Left lung (tissue), 10 donors: ENCODE measurements around the gene MBNL1. TPM values are rescaled to one million over a fixed set of nuclear protein-coding genes. Genes with fewer than 3 reads are reported as not detected.

Experiments used
- ATAC-seq: fragments of 200-7000 bp; cut with Tn5 transposase; one replicate; pipeline ENCODE4 v1.9.1; 2020; ENCODE audit warnings: moderate library complexity
- DNase-seq, 4 donors: peaks; one replicate each; pipeline ENCODE4 v3.0.0-alpha.2; 2013 to 2020
- H3K27ac ChIP-seq, 2 donors: fragments of 200-600 bp; sonication (generic) in 1 of 2; one replicate each; pipeline versions ENCODE4 v1.5.0 to v1.8.0; 2020 to 2021
- H3K27me3 ChIP-seq, 2 donors: fragments of 200-600 bp; sonication (generic) in 1 of 2; one replicate each; pipeline versions ENCODE4 v1.5.0 to v1.8.0; 2020 to 2021
- H3K36me3 ChIP-seq, 2 donors: fragments of 200-600 bp; sonication (generic) in 1 of 2; one replicate each; pipeline versions ENCODE4 v1.5.0 to v1.8.0; 2020 to 2021
- H3K4me1 ChIP-seq, 2 donors: fragments of 200-600 bp; one replicate each; pipeline ENCODE4 v1.8.0; 2021
- H3K4me3 ChIP-seq, 2 donors: fragments of 200-600 bp; sonication (generic) in 1 of 2; one replicate each; pipeline versions ENCODE4 v1.5.0 to v1.8.0; 2020 to 2021; ENCODE audit warnings: mild to moderate bottlenecking in 1 of 2
- H3K9me3 ChIP-seq, 2 donors: fragments of 200-600 bp; sonication (generic) in 1 of 2; one replicate each; pipeline versions ENCODE4 v1.5.0 to v1.8.0; 2020 to 2021
- CTCF ChIP-seq, 2 donors: fragments of 200-600 bp; sonication (generic) in 1 of 2; IDR thresholded peaks; one replicate each; pipeline versions ENCODE4 v1.5.0 to v1.8.0; 2021; ENCODE audit warnings: antibody characterized with exemption in 2 of 2
- intact Hi-C, 2 donors: fragments of 100-400 bp; cut with DNase I; formaldehyde crosslinking; loops; one replicate each; pipeline versions ENCODE4 v1.11.2 to v1.14.2; 2022
- polyA plus RNA-seq, 6 donors: library from polyadenylated mRNA; unstranded; fragments of 120-200 nt; gene quantifications; one replicate each; pipeline ENCODE4 v1.2.1, GENCODE V29; 2013; ENCODE audit not compliant: insufficient read length in 6 of 6
- total RNA-seq, 2 donors: library from RNA; stranded (reverse); fragmentation: NEBNext Ultra II Directional; extraction: Animal tissue kit (Norgen Biotek cat#: 25700); gene quantifications; one replicate each; pipeline ENCODE4 v1.2.1, GENCODE V29; 2021
- donor health status: DM: no; HTN: yes; CAD: no.
- donor health status: DM: no; HTN: no; CAD: no.

MBNL1 gene
- total and polyA plus RNA-seq, 8 donors = 92.3 to 246 (median 109) TPM

DNA sequence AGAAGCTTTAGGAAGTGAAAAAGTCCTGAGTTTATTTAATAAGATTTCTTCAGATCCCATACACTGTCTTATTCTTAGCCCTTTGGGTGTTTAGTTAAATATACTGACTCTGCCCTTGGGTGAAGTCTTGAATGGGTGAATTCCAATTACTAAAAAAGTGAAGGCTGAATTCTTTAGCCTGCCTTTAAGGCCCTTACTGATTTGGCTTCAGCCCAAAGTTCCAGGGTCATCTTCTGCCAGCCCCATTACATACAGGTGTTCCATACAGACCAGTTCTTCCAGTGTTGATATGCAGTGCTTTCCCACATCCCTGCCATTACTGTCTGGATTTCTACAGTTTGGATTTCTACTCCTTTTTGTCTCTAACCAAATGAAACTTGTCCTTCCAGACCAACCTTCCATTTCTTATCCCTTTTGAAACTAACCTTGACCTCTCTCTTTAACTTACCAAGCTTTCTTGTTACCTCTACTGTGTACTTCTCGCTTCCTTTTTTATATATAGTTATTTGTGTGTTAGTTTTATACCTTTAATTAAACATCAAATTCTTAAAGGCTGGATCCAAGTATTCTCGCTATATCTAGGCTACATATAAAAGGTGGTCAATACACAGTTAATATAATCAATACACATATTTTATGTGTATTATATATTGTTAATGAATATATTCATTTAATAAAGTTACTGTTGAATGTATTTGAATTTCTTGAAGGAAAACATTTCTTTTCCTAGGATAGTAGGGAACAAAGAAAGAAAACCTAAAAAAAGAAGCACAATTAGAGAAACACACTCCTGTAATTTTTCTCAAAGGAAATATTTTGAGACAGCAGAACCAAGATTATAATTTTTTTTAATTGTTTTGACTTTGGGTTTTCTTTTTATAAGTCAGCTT, 15.0 kb downstream of the MBNL1 start:
- ATAC-seq (peak; percentile 26), DNase-seq (no peak)
- intact Hi-C loops = no loop called here
- H3K27ac ChIP-seq = peak overlapping the region; percentile 1 to 3
- TF ChIP-seq CTCF (IDR thresholded peaks at IDR 0.05) = no peak
- no peaks in the 10 kb centered on the region for H3K36me3 ChIP-seq
- no peaks in the 10 kb centered on the region for H3K9me3 ChIP-seq
- H3K4me3 ChIP-seq = no peak overlapping the region
- H3K27me3 ChIP-seq = no peaks in the 10 kb centered on the region
- peaks cover 54 to 87% of the 10 kb centered on the region in 2 donors for H3K4me1 ChIP-seq

DNA sequence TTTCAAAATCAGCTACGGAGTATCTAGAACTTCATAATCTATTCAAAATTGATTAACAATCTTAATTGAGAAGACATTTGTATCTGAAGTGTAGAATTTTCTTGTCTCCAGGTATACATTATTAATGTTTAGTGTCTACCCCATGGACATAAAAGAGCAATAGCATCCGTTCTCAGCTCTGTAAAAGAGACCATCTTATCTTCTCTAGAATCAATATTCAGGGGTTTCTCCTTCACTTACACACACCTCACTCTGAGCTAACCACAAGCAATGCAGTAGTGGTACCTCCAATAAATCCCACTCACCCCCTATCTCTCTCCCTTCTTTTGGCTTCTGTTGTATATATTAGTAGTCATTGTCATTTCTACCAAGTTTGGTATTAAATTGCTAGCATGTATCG, 16.2 kb downstream of the MBNL1 start:
- no peak for ATAC-seq
- Histone ChIP-seq H3K9me3 (no peaks in the 10 kb centered on the region), H3K36me3 (no peaks in the 10 kb centered on the region), H3K4me1 (peaks cover 51 to 87% of the 10 kb centered on the region in 2 donors), H3K27me3 (no peaks in the 10 kb centered on the region), H3K27ac (no peak overlapping the region), H3K4me3 (no peak overlapping the region)
- DNase-seq = no peak
- no peak for TF ChIP-seq CTCF (IDR thresholded peaks at IDR 0.05)
- intact Hi-C loops = no loop called here

- intact Hi-C loops = no loop called here
- H3K9me3 ChIP-seq = no peaks in the 10 kb centered on the region
These were observed 16.8 kb downstream of the MBNL1 start for GRCh38 chr3:152285509-152285908.

GRCh38 chr3:152287898-152288576, 19.3 kb downstream of the MBNL1 start:
- H3K27me3 ChIP-seq = no peaks in the 10 kb centered on the region
- no peak overlapping the region for H3K27ac ChIP-seq
- ATAC-seq = no peak
- H3K4me3 ChIP-seq = no peak overlapping the region
- no peak for DNase-seq
- no peak for TF ChIP-seq CTCF (IDR thresholded peaks at IDR 0.05)
- no peaks in the 10 kb centered on the region for H3K36me3 ChIP-seq
- no peaks in the 10 kb centered on the region for H3K9me3 ChIP-seq
- intact Hi-C loops = no loop called here
- peaks cover 32 to 86% of the 10 kb centered on the region in 2 donors for H3K4me1 ChIP-seq

More at GRCh38 chr3:152285509-152285908, 16.8 kb downstream of the MBNL1 start:
- H3K4me1 ChIP-seq = peaks cover 45 to 87% of the 10 kb centered on the region in 2 donors
- no peak overlapping the region for H3K4me3 ChIP-seq
- H3K27me3 ChIP-seq = no peaks in the 10 kb centered on the region
- no peak for ATAC-seq
- DNase-seq = no peak
- no peak overlapping the region for H3K27ac ChIP-seq
- no peak for TF ChIP-seq CTCF (IDR thresholded peaks at IDR 0.05)
- H3K36me3 ChIP-seq = no peaks in the 10 kb centered on the region

DNA sequence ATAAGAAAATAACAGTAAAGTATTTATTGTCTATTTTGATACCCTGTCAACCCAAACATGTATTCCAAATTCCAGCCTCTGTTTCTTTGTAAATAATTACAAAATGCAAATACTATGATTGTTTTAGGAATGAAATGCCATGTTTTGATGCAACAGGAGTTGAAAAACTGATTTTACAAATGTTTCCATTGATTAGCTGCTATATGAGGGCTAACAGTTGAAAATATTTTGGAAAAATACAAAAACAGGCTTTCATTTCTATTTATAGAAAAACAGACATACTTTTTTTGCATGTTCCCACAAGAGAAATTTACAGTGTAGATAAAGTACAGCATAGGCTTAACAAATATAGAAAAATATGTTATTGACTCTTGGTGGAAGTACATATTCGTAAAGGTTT, 20.0 kb downstream of the MBNL1 start:
- Histone ChIP-seq H3K4me1 (peaks cover 27 to 84% of the 10 kb centered on the region in 2 donors), H3K9me3 (no peaks in the 10 kb centered on the region), H3K27ac (no peak overlapping the region), H3K36me3 (no peaks in the 10 kb centered on the region), H3K4me3 (no peak overlapping the region), H3K27me3 (no peaks in the 10 kb centered on the region)
- TF ChIP-seq CTCF (IDR thresholded peaks at IDR 0.05) = no peak
- DNase-seq (no peak), ATAC-seq (no peak)
- intact Hi-C loops = no loop called here
